ENCODE data around the gene YAP1.

Gene YAP1

GRCh38 chr11:102179371-102179770 is 69.1 kb downstream of the YAP1 start:
- no peak overlapping the region for H3K4me3 ChIP-seq (ENCODE audit: low read depth, low read length)
- TF ChIP-seq CTCF (IDR thresholded peaks at IDR 0.05; ENCODE audit: control insufficient read depth, extremely low read depth, insufficient read depth), result no peak
- DNase-seq (ENCODE audit: low read depth), result no peak

- no peak overlapping the region for H3K4me3 ChIP-seq (ENCODE audit: low read depth, low read length)
- no peak for TF ChIP-seq CTCF (IDR thresholded peaks at IDR 0.05; ENCODE audit: control insufficient read depth, extremely low read depth, insufficient read depth)
- DNase-seq (ENCODE audit: low read depth), result no peak
Measured at GRCh38 chr11:102184269-102184987, 74.2 kb downstream of the YAP1 start.

- DNase-seq (ENCODE audit: low read depth), result no peak
- no peak overlapping the region for H3K4me3 ChIP-seq (ENCODE audit: low read depth, low read length)
- TF ChIP-seq CTCF (IDR thresholded peaks at IDR 0.05; ENCODE audit: control insufficient read depth, extremely low read depth, insufficient read depth), result no peak
Measured at GRCh38 chr11:102186551-102187191, 76.4 kb downstream of the YAP1 start.

- TF ChIP-seq CTCF (IDR thresholded peaks at IDR 0.05; ENCODE audit: control insufficient read depth, extremely low read depth, insufficient read depth), result no peak
- DNase-seq (ENCODE audit: low read depth), result no peak
- H3K4me3 ChIP-seq (ENCODE audit: low read depth, low read length), result no peak overlapping the region
Measured at GRCh38 chr11:102187416-102188151, 77.3 kb downstream of the YAP1 start.

DNA sequence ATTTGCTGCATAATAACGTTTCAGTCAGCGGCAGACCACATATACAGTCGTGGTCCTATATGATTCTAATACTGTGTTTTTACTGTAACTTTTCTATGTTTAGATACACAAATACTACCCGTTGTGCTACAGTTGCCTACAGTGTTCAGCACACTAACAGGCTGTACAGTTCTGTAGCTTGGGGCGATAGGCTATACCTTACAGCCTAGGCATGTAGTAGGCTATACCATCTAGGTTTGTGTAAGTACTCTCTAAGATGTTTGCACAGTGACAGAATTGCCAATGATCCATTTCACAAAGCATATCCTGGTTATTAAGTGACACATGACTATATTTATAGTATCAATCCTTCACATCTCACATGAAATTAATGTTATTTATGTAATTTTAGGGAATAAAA is 78.2 kb downstream of the YAP1 start:
- DNase-seq (ENCODE audit: low read depth), result no peak
- H3K4me3 ChIP-seq (ENCODE audit: low read depth, low read length), result no peak overlapping the region
- no peak for TF ChIP-seq CTCF (IDR thresholded peaks at IDR 0.05; ENCODE audit: control insufficient read depth, extremely low read depth, insufficient read depth)

GRCh38 chr11:102191832-102192231 is 81.6 kb downstream of the YAP1 start:
- no peak overlapping the region for H3K4me3 ChIP-seq (ENCODE audit: low read depth, low read length)
- DNase-seq (ENCODE audit: low read depth), result no peak
- no peak for TF ChIP-seq CTCF (IDR thresholded peaks at IDR 0.05; ENCODE audit: control insufficient read depth, extremely low read depth, insufficient read depth)

All from LNCaP clone FGC (cell line).